SK-N-SH treated with all-trans-retinoic acid at 6 μM for 48 hours (cell line): ENCODE data around the gene TGFBRAP1.

ENCODE experiments used
- ARNTL ChIP-seq: fragments of 450-650 bp; formaldehyde crosslinking; IDR thresholded peaks from 2 replicates; pipeline ENCODE4 v1.5.0; 2020; ENCODE audit warnings: low read depth, mild to moderate bottlenecking, moderate library complexity, borderline replicate concordance
- BACH2 ChIP-seq: fragments of 250-450 bp; sonication (Bioruptor Pico); IDR thresholded peaks from 2 replicates; pipeline ENCODE4 v1.9.0; 2021; ENCODE audit warnings: mild to moderate bottlenecking, borderline replicate concordance
- CSDC2 ChIP-seq: fragments of 250-450 bp; sonication (Bioruptor Pico); IDR thresholded peaks from 2 replicates; pipeline ENCODE4 v1.5.0; 2020; ENCODE audit warnings: mild to moderate bottlenecking, moderate library complexity
- PATZ1 ChIP-seq: fragments of 250-450 bp; sonication (Bioruptor Pico); IDR thresholded peaks from 2 replicates; pipeline ENCODE4 v1.8.0; 2020; ENCODE audit warnings: mild to moderate bottlenecking, moderate library complexity, borderline replicate concordance
- POU6F1 ChIP-seq: fragments of 250-450 bp; sonication (Bioruptor Pico); IDR thresholded peaks from 2 replicates; pipeline ENCODE4 v1.8.0; 2021; ENCODE audit warnings: low read depth, mild to moderate bottlenecking, moderate library complexity, borderline replicate concordance
- RARB ChIP-seq: fragments of 250-450 bp; sonication (Bioruptor Pico); IDR thresholded peaks from 2 replicates; pipeline ENCODE4 v1.8.0; 2021; ENCODE audit warnings: mild to moderate bottlenecking, moderate library complexity
- TCF4 ChIP-seq: fragments of 250-450 bp; sonication (Bioruptor Pico); IDR thresholded peaks from 2 replicates; pipeline ENCODE4 v1.8.0; 2021; ENCODE audit warnings: mild to moderate bottlenecking, moderate library complexity, borderline replicate concordance
- ZC3H10 ChIP-seq: fragments of 250-450 bp; sonication (Bioruptor Pico); IDR thresholded peaks from 2 replicates; pipeline ENCODE4 v1.5.1; 2021; ENCODE audit warnings: mild to moderate bottlenecking, moderate library complexity
- ZFP3 ChIP-seq: fragments of 250-450 bp; sonication (Bioruptor Pico); IDR thresholded peaks from 2 replicates; pipeline ENCODE4 v1.5.0; 2020; ENCODE audit warnings: mild to moderate bottlenecking, moderate library complexity
- ZFP30 ChIP-seq: fragments of 450-650 bp; formaldehyde crosslinking; IDR thresholded peaks from 2 replicates; pipeline ENCODE4 v1.5.0; 2022; ENCODE audit warnings: mild to moderate bottlenecking, moderate library complexity
- ZNF565 ChIP-seq: fragments of 450-650 bp; formaldehyde crosslinking; conservative IDR thresholded peaks from 2 replicates; pipeline ENCODE4 v1.5.0; 2020; ENCODE audit warnings: low read depth, mild to moderate bottlenecking, moderate library complexity

GRCh38 chr2:105365206-105365605, 35.7 kb upstream of the TGFBRAP1 start:
- no peak for TF ChIP-seq ZC3H10 (CRISPR knock-in tag)
- no peak for TF ChIP-seq CSDC2 (CRISPR knock-in tag)
- no peak for TF ChIP-seq TCF4
- TF ChIP-seq ZNF565 (CRISPR knock-in tag), result no peak
- TF ChIP-seq POU6F1, result no peak
- TF ChIP-seq PATZ1 (CRISPR knock-in tag), result no peak
- TF ChIP-seq RARB, result no peak
- no peak for TF ChIP-seq BACH2 (CRISPR knock-in tag)
- TF ChIP-seq ZFP3 (CRISPR knock-in tag), result no peak
- no peak for TF ChIP-seq ARNTL (CRISPR knock-in tag)
- no peak for TF ChIP-seq ZFP30 (CRISPR knock-in tag)
